DOHH2 (cell line): ENCODE results near the gene MAP2K5.

Experiments
- CTCF ChIP-seq: fragments of 200-600 bp; sonication (generic); IDR thresholded peaks from one replicate; pipeline ENCODE4 v1.5.1; 2014; ENCODE audit warnings: antibody characterized with exemption, mild to moderate bottlenecking, low read depth, low read length; ENCODE audit not compliant: poor library complexity, severe bottlenecking
- EZH2phosphoT487 ChIP-seq: fragments of 200-600 bp; sonication (generic); IDR thresholded peaks from 2 replicates; pipeline ENCODE4 v1.6.1; 2017; ENCODE audit warnings: borderline replicate concordance, mild to moderate bottlenecking, antibody characterized with exemption, low read length, moderate library complexity, mixed read lengths

- no peak for TF ChIP-seq CTCF
- TF ChIP-seq EZH2phosphoT487 = no peak
Measured at GRCh38 chr15:67715170-67715569, 172.7 kb downstream of the MAP2K5 start.
